GM19372 (cell line): ENCODE measurements around the gene RAD51C.
A peak's percentile ranks its signal among the peaks of the same experiment; 100 is the strongest.
"Not testable (repeated sequence)": the region's sequence is repeated elsewhere in the genome, so short reads cannot be mapped to it uniquely, and the experiment has no call there.

Source experiments
- ATAC-seq: cut with Tn5 transposase; IDR thresholded peaks from one replicate; pipeline ENCODE4 v1.9.1; 2021; ENCODE audit warnings: mild to moderate bottlenecking, low read depth, moderate library complexity; ENCODE audit not compliant: unreplicated experiment

The RAD51C gene

GRCh38 chr17:58680038-58680369 lies 12.4 kb upstream of the RAD51C start:
- no peak for ATAC-seq

DNA sequence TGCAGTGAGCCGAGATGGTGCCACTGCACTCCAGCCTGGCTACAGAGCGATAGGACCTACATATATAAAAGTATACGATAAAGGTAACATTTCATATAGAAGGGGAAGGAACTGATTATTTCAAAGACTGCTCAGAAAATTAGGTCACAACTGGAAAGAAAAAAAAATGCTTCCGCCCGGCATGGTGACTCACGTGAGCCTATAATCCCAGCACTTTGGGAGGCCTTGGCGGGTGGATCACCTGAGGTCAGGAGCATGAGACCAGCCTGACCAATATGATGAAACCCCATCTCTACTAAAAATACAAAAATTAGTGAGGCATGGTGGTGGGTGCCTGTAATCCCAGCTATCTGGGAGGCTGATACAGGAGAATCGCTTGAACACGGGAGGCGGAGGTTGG lies 8.4 kb upstream of the RAD51C start:
- ATAC-seq: no peak

GRCh38 chr17:58684462-58684861 lies 7.9 kb upstream of the RAD51C start:
- not testable (repeated sequence) for ATAC-seq

DNA sequence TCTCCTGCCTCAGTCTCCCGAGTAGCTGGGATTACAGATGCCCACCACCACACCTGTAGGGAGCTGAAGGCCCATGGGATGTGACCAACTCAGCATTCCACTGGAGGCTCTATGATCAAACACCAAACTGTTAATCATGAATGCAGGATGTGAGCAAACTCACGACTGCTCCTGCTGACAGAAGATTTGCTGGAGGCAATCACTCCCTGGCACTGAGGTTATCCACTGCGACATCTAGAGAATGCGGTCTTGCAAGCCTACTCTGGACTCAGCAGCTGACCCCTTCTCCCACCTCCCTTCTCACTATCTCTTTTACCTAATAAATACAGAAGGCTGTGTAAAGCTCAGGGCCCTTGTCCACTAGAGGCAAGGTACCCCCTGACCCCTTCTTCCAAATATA lies 5.4 kb upstream of the RAD51C start:
- no peak for ATAC-seq

DNA sequence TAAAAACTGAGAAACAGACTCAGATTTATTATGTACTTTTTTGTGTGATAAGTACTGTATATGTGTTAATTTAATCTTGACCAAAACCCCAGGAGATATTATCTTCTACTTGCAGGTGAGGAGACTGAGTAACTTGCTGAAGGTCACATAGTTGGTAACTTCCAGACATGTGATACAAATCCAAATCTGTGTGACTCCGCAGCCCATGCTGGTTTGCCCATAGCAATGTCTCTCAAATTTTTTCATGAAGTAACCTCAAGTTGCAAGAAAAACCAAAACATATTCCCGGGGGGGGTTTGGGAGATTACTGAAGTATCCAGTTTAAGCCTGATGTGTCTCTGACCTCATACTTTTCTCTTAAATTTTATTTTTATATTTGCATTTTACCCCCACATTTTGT lies 3.9 kb upstream of the RAD51C start:
- ATAC-seq: no peak

GRCh38 chr17:58690033-58690432 lies 2.4 kb upstream of the RAD51C start:
- not testable (repeated sequence) for ATAC-seq

DNA sequence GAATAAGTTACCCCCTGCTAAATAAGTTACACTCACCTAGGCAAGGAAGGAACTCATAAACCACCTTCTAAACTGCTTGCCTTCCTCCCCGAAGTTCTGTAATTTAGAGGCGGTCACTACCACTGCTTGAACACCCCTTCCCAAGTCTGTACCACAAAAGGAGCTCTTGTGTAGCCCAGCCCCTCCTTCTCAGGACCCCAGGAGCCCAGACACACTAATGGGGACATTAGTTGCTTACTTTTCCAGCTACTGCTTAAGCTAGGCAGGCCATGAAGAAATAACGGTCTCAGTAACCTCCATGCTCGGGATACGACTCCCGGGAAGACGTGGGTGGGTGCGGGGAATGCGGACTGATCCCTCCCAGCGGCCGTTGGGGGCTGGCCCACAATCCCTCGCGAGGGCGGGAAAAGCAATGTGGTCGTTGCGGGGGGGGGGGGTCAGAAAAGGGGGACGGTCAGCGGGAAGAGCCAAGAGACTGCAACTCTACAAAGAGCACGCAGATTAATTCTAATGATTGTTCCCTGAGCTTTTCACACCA lies 632 bp upstream of the RAD51C start, which contains the start of gene TEX14:
TEX14 (minus strand) TSS at position 345 of the 538 bp plus-strand sequence. CDS start 40,044 bp downstream, outside the sequence.
- ATAC-seq: no peak

GRCh38 chr17:58693208-58693607 lies 806 bp downstream of the RAD51C start:
- ATAC-seq: no peak

DNA sequence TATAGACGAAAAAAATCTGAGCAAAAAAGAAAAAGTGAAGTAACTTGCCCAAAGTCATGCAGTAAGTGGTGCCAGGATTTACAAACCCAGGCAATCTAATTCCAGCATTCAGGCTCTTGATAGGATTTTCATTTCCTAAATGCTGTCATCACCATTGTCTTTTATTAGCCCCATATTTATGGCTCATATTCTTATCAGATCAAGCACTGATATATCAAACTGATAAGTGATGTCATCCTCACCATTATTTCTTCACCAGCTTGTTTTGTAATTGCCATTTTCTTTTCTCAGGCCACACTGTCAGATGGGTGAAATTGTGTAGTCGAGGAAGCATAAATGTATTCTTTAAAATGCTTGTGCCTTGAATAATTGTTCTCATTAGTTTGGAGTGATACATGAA lies 1.3 kb downstream of the RAD51C start:
- no peak for ATAC-seq

GRCh38 chr17:58694302-58694701 lies 1.9 kb downstream of the RAD51C start:
- no peak for ATAC-seq

DNA sequence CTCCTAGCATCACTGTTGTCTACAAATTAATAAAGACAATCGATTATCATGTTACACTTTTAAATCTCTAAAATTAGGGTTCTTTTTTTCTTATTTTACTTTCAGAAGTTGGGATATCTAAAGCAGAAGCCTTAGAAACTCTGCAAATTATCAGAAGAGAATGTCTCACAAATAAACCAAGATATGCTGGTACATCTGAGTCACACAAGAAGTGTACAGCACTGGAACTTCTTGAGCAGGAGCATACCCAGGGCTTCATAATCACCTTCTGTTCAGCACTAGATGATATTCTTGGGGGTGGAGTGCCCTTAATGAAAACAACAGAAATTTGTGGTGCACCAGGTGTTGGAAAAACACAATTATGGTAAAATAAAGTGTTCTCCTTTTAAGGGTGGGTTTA lies 2.4 kb downstream of the RAD51C start:
- ATAC-seq: no peak

- ATAC-seq: no peak
Observed at GRCh38 chr17:58699771-58700170, 7.4 kb downstream of the RAD51C start.

GRCh38 chr17:58702045-58702476 lies 9.7 kb downstream of the RAD51C start:
- peak; percentile 53 for ATAC-seq

DNA sequence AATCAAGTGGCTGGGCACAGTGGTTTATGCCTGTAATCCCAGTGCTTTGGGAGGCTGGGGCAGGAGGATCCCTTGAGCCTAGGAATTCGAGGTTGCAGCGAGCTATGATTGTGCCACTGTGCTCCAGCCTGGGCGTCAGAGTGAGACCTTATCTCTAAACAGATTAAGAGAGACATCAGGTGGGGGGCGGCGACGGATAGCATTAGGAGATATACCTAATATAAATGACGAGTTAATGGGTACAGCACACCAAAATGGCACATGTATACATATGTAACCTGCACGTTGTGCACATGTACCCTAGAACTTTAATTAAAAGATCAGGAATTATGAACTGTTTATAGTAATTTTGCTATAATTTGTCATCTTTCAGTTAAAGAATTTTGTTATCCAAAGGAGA lies 10.3 kb downstream of the RAD51C start:
- no peak for ATAC-seq

- ATAC-seq: no peak
Observed at GRCh38 chr17:58703137-58703915, 10.9 kb downstream of the RAD51C start.

- ATAC-seq: no peak
Observed at GRCh38 chr17:58703916-58704286, 11.5 kb downstream of the RAD51C start.

DNA sequence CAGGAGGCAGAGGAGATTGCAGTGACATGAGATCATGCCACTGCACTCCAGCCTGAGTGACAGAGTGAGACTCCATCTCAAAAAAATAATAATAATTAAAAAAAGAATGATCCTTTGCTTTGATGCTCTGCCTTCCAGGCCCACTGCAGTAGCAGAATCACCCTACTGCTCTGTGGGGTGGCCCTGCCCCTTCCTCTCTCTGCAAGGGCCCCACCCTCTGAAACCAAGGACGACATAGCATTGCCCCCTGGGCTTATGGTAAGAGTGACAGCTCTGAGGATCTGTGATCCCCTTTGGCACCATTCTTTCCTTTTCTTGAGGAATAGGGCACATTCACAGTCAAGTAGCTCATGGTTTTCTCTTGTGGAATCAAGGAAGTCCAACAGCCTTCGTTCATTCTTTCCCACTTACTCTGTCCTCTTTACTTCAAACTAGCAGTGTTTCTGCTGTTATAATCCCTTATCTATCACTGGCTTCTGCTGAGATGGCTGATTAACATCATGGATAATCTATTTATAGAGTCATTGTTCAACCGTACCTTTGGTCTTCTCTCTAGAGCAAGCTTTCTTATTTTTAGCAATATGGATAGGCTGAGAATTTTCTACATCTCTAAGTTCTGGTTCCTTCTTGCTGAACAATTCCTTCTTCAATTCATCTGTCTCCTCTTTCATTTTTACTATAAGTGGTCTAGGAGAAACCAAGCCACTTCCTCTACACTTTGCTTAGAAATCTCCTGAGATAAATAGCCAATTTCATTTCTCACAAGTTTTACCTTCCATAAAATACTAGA lies 14.1 kb downstream of the RAD51C start:
- no peak for ATAC-seq

DNA sequence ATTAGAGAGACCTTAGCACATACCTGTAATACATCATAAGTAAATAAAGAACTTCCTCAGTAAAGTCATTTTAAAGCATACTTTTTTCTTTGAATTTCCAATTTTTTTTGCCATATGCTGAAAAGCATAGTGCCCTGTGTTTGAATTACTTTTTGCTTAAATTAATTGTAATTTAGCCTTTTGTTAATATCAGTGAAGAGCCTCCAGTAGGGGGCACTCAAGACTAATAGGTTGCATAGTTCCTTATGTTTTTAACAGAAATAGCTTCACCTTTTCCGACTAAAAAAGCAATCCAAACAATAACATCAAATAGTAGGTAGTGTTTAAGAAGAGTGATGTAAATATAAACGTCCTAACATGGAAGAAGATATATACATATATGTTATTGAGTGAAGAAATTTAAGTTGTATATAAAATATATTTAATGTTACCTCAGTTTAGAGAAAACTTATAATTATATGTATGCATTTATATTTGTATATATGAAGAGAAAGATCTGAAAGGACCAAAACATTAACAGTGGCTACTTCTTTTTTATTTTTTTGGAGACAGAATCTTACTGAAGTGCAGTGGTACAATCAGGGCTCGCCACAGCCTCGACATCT lies 18.6 kb downstream of the RAD51C start:
- ATAC-seq: no peak

GRCh38 chr17:58722274-58722673 lies 29.9 kb downstream of the RAD51C start:
- no peak for ATAC-seq

- ATAC-seq: no peak
Observed at GRCh38 chr17:58722696-58723095, 30.3 kb downstream of the RAD51C start.

DNA sequence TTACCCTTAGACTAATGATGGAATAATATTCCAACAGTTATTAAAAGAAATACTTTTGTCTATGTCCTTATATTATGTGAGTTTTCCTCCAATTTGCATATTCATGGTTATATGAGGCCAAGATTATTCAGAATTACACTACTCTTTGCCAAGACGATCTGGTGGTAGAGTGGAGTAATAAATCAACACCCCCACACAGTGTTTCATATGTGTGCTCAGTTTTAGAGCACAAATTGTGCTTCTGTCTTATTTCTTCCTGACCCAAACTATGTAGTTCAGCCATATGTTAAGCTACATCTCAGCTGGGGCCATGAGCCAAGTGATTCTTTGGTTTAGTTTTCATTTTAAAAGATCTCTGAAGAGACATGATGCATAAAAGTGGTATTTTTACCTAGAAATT lies 36.4 kb downstream of the RAD51C start:
- ATAC-seq: no peak
